ENCODE results near the gene NUMBL. TPM values are rescaled to one million over a fixed set of nuclear protein-coding genes. Genes with fewer than 3 reads are reported as not detected.

NUMBL gene
- total and polyA plus RNA-seq, 2 of the 13 experiments (the other 11 are each of a cell fraction or from before 2014, with no cell fraction given), result 0.49 to 2.3 TPM

DNA sequence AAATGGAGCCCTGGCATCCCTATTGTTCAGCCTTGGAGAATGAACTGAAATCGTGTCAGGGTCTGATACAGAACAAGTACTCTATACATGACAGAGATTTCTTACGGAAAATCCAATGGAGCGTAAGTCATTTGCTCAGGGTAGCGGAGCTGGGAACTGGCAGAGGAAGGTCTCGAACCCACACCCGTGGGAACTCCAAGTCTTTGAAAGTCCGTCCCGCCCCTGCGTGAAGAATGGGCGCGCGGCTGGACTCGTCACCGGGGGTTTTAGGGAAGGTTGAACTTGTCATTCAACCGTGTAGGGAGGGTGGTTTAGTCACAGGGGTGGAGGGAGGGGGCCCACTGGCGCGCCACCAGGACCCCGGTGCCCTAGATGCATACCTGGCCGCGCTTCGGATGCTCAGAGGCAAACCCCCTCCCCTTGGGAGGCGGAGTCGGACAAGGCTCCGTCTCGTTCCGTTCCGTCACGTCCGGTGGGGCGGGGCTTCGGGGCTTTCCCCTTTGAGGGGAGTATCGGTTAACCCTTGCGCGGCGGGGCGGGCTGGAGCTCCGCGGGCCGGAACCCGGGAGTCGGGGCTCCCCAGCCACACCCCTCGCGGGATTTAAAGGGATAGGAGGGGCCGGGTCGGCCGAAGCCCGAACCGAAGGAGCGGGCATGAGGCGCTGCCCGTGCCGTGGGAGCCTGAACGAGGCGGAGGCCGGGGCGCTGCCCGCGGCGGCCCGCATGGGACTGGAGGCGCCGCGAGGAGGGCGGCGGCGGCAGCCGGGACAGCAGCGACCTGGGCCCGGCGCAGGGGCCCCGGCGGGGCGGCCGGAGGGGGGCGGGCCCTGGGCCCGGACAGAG, 26.3 kb upstream of the NUMBL start, which contains the start of the genes COQ8B and ITPKC (continued):
- TF ChIP-seq, protein P1, sequence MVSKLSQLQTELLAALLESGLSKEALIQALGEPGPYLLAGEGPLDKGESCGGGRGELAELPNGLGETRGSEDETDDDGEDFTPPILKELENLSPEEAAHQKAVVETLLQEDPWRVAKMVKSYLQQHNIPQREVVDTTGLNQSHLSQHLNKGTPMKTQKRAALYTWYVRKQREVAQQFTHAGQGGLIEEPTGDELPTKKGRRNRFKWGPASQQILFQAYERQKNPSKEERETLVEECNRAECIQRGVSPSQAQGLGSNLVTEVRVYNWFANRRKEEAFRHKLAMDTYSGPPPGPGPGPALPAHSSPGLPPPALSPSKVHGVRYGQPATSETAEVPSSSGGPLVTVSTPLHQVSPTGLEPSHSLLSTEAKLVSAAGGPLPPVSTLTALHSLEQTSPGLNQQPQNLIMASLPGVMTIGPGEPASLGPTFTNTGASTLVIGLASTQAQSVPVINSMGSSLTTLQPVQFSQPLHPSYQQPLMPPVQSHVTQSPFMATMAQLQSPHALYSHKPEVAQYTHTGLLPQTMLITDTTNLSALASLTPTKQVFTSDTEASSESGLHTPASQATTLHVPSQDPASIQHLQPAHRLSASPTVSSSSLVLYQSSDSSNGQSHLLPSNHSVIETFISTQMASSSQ (IDR thresholded peaks at IDR 0.05; ENCODE audit: low read depth), result no peak
- TF ChIP-seq, protein P1 (CRISPR knock-in tag; IDR thresholded peaks at IDR 0.05; ENCODE audit: borderline replicate concordance), result no peak; the same call in 1 of the 2 replicates
- TF ChIP-seq SMAD1 (CRISPR knock-in tag; IDR thresholded peaks at IDR 0.05; ENCODE audit: borderline replicate concordance, low read depth) (no peak), KMT2B (CRISPR knock-in tag; IDR thresholded peaks at IDR 0.05) (no peak), HDAC1 (CRISPR knock-in tag; IDR thresholded peaks at IDR 0.05) (peak; percentile 46), ZNF350 (CRISPR knock-in tag; IDR thresholded peaks at IDR 0.05; ENCODE audit: borderline replicate concordance, low read depth) (no peak), SIX1 (CRISPR knock-in tag; IDR thresholded peaks at IDR 0.05; ENCODE audit: borderline replicate concordance) (no peak), YY1 (IDR thresholded peaks at IDR 0.05; ENCODE audit: insufficient read depth, insufficient replicate concordance, low read depth, low read length) (no peak), ZNF343 (CRISPR knock-in tag; IDR thresholded peaks at IDR 0.05) (no peak), RFX1 (IDR thresholded peaks at IDR 0.05) (no peak), MEF2D (CRISPR knock-in tag; IDR thresholded peaks at IDR 0.05) (0 out of 2 replicates have a peak, but pooled peaks have one; percentile 27)
- TF ChIP-seq, protein P2, sequence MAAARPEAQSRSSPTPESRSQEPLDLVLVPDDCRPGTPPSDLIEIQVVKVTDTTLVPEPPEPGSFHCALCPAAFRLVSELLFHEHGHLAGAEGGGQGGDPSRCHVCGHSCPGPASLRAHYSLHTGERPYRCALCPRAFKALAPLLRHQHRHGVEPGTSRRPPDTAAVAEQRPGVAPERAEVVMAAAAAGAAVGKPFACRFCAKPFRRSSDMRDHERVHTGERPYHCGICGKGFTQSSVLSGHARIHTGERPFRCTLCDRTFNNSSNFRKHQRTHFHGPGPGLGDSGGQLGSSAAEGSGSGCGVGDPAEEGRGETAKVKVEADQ (CRISPR knock-in tag; IDR thresholded peaks at IDR 0.05; ENCODE audit: borderline replicate concordance), result no peak
- TF ChIP-seq, protein P3, sequence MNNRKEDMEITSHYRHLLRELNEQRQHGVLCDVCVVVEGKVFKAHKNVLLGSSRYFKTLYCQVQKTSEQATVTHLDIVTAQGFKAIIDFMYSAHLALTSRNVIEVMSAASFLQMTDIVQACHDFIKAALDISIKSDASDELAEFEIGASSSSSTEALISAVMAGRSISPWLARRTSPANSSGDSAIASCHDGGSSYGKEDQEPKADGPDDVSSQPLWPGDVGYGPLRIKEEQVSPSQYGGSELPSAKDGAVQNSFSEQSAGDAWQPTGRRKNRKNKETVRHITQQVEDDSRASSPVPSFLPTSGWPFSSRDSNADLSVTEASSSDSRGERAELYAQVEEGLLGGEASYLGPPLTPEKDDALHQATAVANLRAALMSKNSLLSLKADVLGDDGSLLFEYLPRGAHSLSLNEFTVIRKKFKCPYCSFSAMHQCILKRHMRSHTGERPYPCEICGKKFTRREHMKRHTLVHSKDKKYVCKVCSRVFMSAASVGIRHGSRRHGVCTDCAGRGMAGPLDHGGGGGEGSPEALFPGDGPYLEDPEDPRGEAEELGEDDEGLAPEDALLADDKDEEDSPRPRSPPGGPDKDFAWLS (CRISPR knock-in tag; IDR thresholded peaks at IDR 0.05; ENCODE audit: borderline replicate concordance), result no peak
- TF ChIP-seq, protein P4, sequence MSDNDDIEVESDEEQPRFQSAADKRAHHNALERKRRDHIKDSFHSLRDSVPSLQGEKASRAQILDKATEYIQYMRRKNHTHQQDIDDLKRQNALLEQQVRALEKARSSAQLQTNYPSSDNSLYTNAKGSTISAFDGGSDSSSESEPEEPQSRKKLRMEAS (IDR thresholded peaks at IDR 0.05), result no peak; the same call in 1 of the 2 replicates
- TF ChIP-seq, protein P5, sequence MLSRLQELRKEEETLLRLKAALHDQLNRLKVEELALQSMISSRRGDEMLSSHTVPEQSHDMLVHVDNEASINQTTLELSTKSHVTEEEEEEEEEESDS (CRISPR knock-in tag; IDR thresholded peaks at IDR 0.05; ENCODE audit: borderline replicate concordance), result 0 out of 2 replicates have a peak, but pooled peaks have one; percentile 28
- TF ChIP-seq, protein P6, sequence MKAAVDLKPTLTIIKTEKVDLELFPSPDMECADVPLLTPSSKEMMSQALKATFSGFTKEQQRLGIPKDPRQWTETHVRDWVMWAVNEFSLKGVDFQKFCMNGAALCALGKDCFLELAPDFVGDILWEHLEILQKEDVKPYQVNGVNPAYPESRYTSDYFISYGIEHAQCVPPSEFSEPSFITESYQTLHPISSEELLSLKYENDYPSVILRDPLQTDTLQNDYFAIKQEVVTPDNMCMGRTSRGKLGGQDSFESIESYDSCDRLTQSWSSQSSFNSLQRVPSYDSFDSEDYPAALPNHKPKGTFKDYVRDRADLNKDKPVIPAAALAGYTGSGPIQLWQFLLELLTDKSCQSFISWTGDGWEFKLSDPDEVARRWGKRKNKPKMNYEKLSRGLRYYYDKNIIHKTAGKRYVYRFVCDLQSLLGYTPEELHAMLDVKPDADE (CRISPR knock-in tag; IDR thresholded peaks at IDR 0.05), result no peak
- TF ChIP-seq, protein P7, sequence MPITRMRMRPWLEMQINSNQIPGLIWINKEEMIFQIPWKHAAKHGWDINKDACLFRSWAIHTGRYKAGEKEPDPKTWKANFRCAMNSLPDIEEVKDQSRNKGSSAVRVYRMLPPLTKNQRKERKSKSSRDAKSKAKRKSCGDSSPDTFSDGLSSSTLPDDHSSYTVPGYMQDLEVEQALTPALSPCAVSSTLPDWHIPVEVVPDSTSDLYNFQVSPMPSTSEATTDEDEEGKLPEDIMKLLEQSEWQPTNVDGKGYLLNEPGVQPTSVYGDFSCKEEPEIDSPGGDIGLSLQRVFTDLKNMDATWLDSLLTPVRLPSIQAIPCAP (CRISPR knock-in tag; IDR thresholded peaks at IDR 0.05; ENCODE audit: low read depth), result no peak

Data from HepG2 (cell line).